Measurements from ENCODE around the gene SFRP2. TPM values are rescaled to one million over a fixed set of nuclear protein-coding genes. Genes with fewer than 3 reads are reported as not detected.

Gene SFRP2
- total RNA-seq, 1 experiment from 2014 or later, result not detected

DNA sequence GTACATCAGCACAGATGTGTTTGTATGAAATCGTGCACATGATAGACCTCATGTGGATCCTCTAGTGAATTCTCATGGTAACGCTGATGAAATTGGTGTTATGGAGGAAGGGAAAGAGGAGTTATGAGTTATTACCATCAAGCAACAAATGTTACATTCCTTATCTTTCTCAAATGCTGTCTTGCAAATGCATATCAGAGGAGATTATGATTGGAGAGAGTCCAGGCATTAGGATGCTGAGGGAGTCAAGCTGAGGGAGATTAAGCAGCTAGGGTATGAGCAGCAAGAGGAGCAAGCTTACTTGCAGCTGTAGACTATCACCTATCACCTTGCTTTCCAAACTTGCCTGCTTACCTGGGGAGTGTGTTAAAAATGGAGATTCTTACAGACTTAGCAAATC, 36.8 kb upstream of the SFRP2 start:
- Mint-ChIP-seq H3K4me1 (ENCODE audit: low read depth, unreplicated experiment) (no peaks in the 10 kb centered on the region), H3K36me3 (ENCODE audit: insufficient read depth, unreplicated experiment) (no peaks in the 10 kb centered on the region), H3K4me3 (ENCODE audit: unreplicated experiment) (no peak overlapping the region), H3K27me3 (ENCODE audit: insufficient read depth, unreplicated experiment) (peaks cover 17% of the 10 kb centered on the region), H3K27ac (ENCODE audit: unreplicated experiment) (no peak overlapping the region), H3K9me3 (ENCODE audit: unreplicated experiment) (no peaks in the 10 kb centered on the region)
- CTCF ChIA-PET, result no interaction called here
- Histone ChIP-seq H3K4me1 (no peaks in the 10 kb centered on the region), H3K36me3 (ENCODE audit: control insufficient read depth, insufficient read depth, low read length) (no peaks in the 10 kb centered on the region), H3K9me3 (no peaks in the 10 kb centered on the region), H3K27me3 (replicated peaks; ENCODE audit: control insufficient read depth, insufficient read depth, low read length) (no peaks in the 10 kb centered on the region), H3K4me3 (ENCODE audit: low read depth, low read length) (no peak overlapping the region)
- no peak for TF ChIP-seq CTCF (IDR thresholded peaks at IDR 0.05; ENCODE audit: insufficient read depth in 1 of 2, low read depth in 1 of 2, low read length in 1 of 2, severe bottlenecking in 1 of 2, unreplicated experiment in 1 of 2)
- intact Hi-C loops (cut with micrococcal nuclease; ENCODE audit: unreplicated experiment), result no loop called here
- DNase-seq, result no peak
- POLR2A ChIA-PET, result no interaction called here
- no TSS peak for BruUV-seq (replicated peaks)

GRCh38 chr4:153825126-153825525, 36.2 kb upstream of the SFRP2 start:
- TF ChIP-seq CTCF (IDR thresholded peaks at IDR 0.05; ENCODE audit: insufficient read depth in 1 of 2, low read depth in 1 of 2, low read length in 1 of 2, severe bottlenecking in 1 of 2, unreplicated experiment in 1 of 2), result no peak
- Mint-ChIP-seq H3K27ac (ENCODE audit: unreplicated experiment) (no peak overlapping the region), H3K9me3 (ENCODE audit: unreplicated experiment) (no peaks in the 10 kb centered on the region), H3K36me3 (ENCODE audit: insufficient read depth, unreplicated experiment) (no peaks in the 10 kb centered on the region), H3K27me3 (ENCODE audit: insufficient read depth, unreplicated experiment) (peaks cover 14% of the 10 kb centered on the region), H3K4me3 (ENCODE audit: unreplicated experiment) (no peak overlapping the region), H3K4me1 (ENCODE audit: low read depth, unreplicated experiment) (no peaks in the 10 kb centered on the region)
- ChIA-PET POLR2A (interaction anchor here (0.6 kb wide), 1 partner anchor 39 kb away, joined by 5 read pairs; no protein-coding TSS in a partner anchor), CTCF (no interaction called here)
- Histone ChIP-seq H3K4me3 (ENCODE audit: low read depth, low read length) (no peak overlapping the region), H3K4me1 (no peaks in the 10 kb centered on the region), H3K27me3 (replicated peaks; ENCODE audit: control insufficient read depth, insufficient read depth, low read length) (no peaks in the 10 kb centered on the region), H3K9me3 (no peaks in the 10 kb centered on the region), H3K36me3 (ENCODE audit: control insufficient read depth, insufficient read depth, low read length) (no peaks in the 10 kb centered on the region)
- BruUV-seq (replicated peaks), result no TSS peak
- DNase-seq, result no peak
- intact Hi-C loops (cut with micrococcal nuclease; ENCODE audit: unreplicated experiment), result no loop called here

- no peak overlapping the region for H3K4me3 Mint-ChIP-seq (ENCODE audit: unreplicated experiment)
- no peak for TF ChIP-seq CTCF (IDR thresholded peaks at IDR 0.05; ENCODE audit: insufficient read depth in 1 of 2, low read depth in 1 of 2, low read length in 1 of 2, severe bottlenecking in 1 of 2, unreplicated experiment in 1 of 2)
- DNase-seq, result no peak
Observed at GRCh38 chr4:153824501-153824900, 35.6 kb upstream of the SFRP2 start.

More at GRCh38 chr4:153824501-153824900, 35.6 kb upstream of the SFRP2 start:
- H3K9me3 ChIP-seq, result no peaks in the 10 kb centered on the region
- H3K36me3 ChIP-seq (ENCODE audit: control insufficient read depth, insufficient read depth, low read length), result no peaks in the 10 kb centered on the region
- Mint-ChIP-seq H3K27ac (ENCODE audit: unreplicated experiment) (no peak overlapping the region), H3K4me1 (ENCODE audit: low read depth, unreplicated experiment) (no peaks in the 10 kb centered on the region), H3K27me3 (ENCODE audit: insufficient read depth, unreplicated experiment) (peaks cover 12% of the 10 kb centered on the region), H3K36me3 (ENCODE audit: insufficient read depth, unreplicated experiment) (no peaks in the 10 kb centered on the region), H3K9me3 (ENCODE audit: unreplicated experiment) (no peaks in the 10 kb centered on the region)
- no TSS peak for BruUV-seq (replicated peaks)
- H3K4me3 ChIP-seq (ENCODE audit: low read depth, low read length), result no peak overlapping the region
- ChIA-PET POLR2A (interaction anchor here (0.6 kb wide), 1 partner anchor 38 kb away, joined by 5 read pairs; no protein-coding TSS in a partner anchor), CTCF (no interaction called here)
- no peaks in the 10 kb centered on the region for H3K27me3 ChIP-seq (replicated peaks; ENCODE audit: control insufficient read depth, insufficient read depth, low read length)
- intact Hi-C loops (cut with micrococcal nuclease; ENCODE audit: unreplicated experiment), result no loop called here
- no peaks in the 10 kb centered on the region for H3K4me1 ChIP-seq

Measured in Caco-2 (cell line).